ENCODE measurements around the gene NTF4.

The NTF4 gene

DNA sequence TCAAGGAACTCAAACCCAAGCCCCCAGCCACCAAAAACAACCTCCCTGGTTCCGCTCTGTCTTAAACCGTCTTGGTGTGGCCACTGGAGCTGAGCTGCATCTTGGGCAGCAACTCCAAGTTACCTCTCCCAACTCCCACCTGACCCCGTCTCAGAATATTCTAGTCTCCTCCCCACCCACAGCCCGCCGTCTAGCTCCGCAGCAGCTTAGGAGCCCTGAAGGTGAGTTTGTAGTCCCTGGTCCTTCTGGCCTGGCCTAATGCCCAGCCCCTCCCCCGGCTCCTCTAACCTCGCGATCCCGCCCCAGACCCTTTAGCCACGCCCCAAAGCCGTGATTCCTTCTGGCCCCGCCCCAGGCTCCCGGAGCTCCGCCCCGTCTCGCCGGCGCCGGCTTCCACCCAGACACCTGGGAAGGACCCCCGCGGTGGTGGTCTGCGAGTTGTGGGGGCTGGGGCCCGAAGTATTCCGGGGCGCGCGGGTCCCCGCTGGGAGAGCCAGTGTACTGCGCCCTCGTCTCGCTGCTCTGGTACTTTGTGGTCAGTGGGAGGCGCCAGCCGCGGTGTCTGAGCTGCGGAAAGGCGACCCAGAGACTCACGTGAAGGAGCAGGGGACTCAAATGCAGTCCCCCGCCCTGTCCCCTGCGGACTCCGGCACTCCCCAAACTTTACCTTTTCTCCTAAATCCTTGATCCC, 45.2 kb downstream of the NTF4 start:
- peak; percentile 42 for ATAC-seq
- TF ChIP-seq ZFP30 (CRISPR knock-in tag; IDR thresholded peaks at IDR 0.05): no peak
- TF ChIP-seq, protein P1, sequence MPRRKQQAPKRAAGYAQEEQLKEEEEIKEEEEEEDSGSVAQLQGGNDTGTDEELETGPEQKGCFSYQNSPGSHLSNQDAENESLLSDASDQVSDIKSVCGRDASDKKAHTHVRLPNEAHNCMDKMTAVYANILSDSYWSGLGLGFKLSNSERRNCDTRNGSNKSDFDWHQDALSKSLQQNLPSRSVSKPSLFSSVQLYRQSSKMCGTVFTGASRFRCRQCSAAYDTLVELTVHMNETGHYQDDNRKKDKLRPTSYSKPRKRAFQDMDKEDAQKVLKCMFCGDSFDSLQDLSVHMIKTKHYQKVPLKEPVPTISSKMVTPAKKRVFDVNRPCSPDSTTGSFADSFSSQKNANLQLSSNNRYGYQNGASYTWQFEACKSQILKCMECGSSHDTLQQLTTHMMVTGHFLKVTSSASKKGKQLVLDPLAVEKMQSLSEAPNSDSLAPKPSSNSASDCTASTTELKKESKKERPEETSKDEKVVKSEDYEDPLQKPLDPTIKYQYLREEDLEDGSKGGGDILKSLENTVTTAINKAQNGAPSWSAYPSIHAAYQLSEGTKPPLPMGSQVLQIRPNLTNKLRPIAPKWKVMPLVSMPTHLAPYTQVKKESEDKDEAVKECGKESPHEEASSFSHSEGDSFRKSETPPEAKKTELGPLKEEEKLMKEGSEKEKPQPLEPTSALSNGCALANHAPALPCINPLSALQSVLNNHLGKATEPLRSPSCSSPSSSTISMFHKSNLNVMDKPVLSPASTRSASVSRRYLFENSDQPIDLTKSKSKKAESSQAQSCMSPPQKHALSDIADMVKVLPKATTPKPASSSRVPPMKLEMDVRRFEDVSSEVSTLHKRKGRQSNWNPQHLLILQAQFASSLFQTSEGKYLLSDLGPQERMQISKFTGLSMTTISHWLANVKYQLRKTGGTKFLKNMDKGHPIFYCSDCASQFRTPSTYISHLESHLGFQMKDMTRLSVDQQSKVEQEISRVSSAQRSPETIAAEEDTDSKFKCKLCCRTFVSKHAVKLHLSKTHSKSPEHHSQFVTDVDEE (CRISPR knock-in tag; IDR thresholded peaks at IDR 0.05): no peak
- TF ChIP-seq ESRRG (CRISPR knock-in tag; IDR thresholded peaks at IDR 0.05): no peak
- TF ChIP-seq BACH2 (CRISPR knock-in tag; IDR thresholded peaks at IDR 0.05; ENCODE audit: borderline replicate concordance): no peak
- TF ChIP-seq ZC3H10 (CRISPR knock-in tag; IDR thresholded peaks at IDR 0.05): no peak
- no peak for TF ChIP-seq ZNF70 (CRISPR knock-in tag; IDR thresholded peaks at IDR 0.05)
- no peak for TF ChIP-seq SNAI2 (CRISPR knock-in tag; IDR thresholded peaks at IDR 0.05)
- TF ChIP-seq, protein P2, sequence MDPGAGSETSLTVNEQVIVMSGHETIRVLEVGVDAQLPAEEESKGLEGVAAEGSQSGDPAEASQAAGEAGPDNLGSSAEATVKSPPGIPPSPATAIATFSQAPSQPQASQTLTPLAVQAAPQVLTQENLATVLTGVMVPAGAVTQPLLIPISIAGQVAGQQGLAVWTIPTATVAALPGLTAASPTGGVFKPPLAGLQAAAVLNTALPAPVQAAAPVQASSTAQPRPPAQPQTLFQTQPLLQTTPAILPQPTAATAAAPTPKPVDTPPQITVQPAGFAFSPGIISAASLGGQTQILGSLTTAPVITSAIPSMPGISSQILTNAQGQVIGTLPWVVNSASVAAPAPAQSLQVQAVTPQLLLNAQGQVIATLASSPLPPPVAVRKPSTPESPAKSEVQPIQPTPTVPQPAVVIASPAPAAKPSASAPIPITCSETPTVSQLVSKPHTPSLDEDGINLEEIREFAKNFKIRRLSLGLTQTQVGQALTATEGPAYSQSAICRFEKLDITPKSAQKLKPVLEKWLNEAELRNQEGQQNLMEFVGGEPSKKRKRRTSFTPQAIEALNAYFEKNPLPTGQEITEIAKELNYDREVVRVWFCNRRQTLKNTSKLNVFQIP (CRISPR knock-in tag; IDR thresholded peaks at IDR 0.05; ENCODE audit: borderline replicate concordance, low read depth): no peak
- no peak for TF ChIP-seq RARB (CRISPR knock-in tag; IDR thresholded peaks at IDR 0.05)
- no peak for TF ChIP-seq OSR1 (CRISPR knock-in tag; IDR thresholded peaks at IDR 0.05)
- no peak for TF ChIP-seq PPARA (CRISPR knock-in tag; IDR thresholded peaks at IDR 0.05; ENCODE audit: borderline replicate concordance)
- no peak for TF ChIP-seq GLIS3 (CRISPR knock-in tag; IDR thresholded peaks at IDR 0.05)
- no peak for TF ChIP-seq ZFP3 (CRISPR knock-in tag; IDR thresholded peaks at IDR 0.05)

DNA sequence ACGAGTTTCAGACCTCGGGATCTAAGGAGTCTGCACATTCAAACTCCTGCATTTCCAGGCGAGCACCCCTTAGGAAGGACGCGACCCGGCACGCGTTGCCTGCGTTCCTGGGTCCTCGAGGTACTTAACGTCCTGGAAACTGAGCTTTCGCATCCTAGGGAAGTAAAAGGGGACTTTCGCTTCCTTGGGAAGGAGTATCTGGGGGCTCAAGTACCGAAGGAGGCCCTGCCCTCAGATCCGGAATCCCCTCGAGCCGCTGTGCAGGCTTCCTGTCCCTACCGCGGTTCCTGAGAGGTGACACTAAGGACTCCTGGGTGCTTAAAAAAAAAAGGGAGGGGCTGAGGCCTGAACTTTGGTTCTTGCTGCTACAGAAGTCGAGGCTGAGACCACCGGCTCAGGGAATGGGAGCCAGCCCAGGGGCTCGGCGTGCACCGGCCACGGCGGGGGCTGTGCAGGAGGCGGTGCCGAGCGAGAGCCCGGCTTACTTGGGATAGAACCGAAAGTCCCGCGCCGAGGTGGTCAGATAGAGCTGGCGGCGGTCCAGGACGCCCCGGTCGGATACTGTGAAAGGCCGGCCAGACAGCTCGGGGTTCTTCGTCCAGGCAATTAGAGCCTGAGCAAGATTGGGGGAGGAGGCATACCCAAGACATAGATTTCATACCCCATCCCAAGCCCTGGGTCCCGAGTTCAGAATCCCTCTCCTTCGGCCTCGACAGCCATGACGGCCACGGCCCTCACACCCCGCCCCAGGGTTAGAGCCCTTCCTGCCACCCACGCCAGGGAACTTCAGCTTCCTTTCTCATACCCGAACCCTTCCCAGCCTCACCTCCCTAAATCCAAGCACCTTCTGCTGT, 46.0 kb downstream of the NTF4 start:
- peak; percentile 9 for ATAC-seq

DNA sequence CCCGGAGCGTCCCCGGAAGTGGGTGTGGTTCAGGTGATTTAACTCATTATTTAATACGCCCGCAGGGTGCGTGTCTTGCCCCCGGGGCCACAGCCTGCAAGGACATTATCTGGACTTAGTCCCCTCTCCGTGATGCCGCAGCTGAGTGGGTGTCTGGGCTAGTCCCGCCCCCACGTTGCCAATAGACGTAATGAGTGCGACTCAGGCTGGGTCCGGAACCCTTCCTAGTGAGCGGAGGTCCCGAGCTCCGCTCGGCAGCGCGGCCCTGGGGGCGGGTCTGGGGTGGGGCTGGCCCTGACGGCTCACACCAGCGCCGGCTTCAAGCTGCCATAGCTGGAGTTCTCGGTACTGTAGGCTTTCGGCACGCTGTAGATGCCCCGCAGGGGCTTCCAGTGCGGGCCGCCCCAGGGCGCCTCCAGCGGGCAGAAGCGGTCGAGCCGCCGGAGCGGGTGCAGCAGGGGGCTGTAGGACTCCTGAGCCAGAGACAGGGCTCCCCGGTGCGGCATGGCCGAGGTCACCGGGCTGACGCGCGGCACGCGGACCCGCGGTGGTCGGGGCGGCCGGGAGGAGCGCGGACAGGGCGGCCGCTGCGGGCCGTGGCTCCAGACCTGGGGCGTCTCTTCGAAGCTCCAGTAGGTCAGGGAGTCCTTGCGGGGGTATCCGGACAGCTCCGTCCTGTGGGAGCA, 46.8 kb downstream of the NTF4 start:
- ATAC-seq: peak; percentile 80
- TF ChIP-seq GLIS3 (CRISPR knock-in tag; IDR thresholded peaks at IDR 0.05) (peak; percentile 53; the same call in 1 of the 2 replicates), ZNF8 (CRISPR knock-in tag; IDR thresholded peaks at IDR 0.05) (no peak)
- TF ChIP-seq, protein P3, sequence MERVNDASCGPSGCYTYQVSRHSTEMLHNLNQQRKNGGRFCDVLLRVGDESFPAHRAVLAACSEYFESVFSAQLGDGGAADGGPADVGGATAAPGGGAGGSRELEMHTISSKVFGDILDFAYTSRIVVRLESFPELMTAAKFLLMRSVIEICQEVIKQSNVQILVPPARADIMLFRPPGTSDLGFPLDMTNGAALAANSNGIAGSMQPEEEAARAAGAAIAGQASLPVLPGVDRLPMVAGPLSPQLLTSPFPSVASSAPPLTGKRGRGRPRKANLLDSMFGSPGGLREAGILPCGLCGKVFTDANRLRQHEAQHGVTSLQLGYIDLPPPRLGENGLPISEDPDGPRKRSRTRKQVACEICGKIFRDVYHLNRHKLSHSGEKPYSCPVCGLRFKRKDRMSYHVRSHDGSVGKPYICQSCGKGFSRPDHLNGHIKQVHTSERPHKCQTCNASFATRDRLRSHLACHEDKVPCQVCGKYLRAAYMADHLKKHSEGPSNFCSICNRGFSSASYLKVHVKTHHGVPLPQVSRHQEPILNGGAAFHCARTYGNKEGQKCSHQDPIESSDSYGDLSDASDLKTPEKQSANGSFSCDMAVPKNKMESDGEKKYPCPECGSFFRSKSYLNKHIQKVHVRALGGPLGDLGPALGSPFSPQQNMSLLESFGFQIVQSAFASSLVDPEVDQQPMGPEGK (CRISPR knock-in tag; IDR thresholded peaks at IDR 0.05; ENCODE audit: borderline replicate concordance): no peak

DNA sequence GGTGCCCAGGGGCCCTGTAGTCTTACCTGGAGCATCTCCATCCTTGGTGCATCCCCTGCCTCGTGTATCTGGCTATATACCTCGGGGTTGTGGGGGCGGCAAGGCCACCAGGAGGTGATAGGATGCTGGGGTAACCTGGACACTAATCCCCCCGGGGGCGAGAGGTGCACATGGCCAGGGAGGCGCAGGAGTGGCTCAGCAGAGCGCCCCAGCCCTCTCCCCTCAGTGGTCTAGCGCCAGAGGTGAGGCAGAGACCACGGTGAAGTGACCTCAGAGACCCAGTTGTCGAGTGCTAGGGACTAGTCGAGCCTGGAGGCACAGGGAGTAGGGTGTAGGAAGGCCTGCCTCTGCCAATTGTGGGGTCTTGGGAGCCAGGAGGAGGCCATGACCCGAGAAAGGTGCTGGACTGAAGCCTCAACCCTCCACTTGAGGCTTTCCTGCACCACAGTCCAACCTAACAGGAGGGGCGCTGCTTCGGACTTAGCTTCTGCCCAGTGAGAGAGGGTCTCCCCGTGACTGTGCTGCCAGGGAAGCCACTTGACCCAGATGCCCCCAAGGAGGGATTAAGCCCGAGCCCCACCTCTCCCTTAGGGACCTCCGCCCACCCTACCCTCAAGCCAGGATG, 47.5 kb downstream of the NTF4 start, which contains the start of gene LHB:
Gene LHB, minus strand, starts transcription at position 51 of the 625 bp plus-strand sequence. Its CDS starts 10 bp downstream, at position 41.
- ATAC-seq: no peak
- no peak for TF ChIP-seq ZNF70 (CRISPR knock-in tag; IDR thresholded peaks at IDR 0.05)
- TF ChIP-seq, protein P4, sequence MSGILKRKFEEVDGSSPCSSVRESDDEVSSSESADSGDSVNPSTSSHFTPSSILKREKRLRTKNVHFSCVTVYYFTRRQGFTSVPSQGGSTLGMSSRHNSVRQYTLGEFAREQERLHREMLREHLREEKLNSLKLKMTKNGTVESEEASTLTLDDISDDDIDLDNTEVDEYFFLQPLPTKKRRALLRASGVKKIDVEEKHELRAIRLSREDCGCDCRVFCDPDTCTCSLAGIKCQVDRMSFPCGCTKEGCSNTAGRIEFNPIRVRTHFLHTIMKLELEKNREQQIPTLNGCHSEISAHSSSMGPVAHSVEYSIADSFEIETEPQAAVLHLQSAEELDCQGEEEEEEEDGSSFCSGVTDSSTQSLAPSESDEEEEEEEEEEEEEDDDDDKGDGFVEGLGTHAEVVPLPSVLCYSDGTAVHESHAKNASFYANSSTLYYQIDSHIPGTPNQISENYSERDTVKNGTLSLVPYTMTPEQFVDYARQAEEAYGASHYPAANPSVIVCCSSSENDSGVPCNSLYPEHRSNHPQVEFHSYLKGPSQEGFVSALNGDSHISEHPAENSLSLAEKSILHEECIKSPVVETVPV (CRISPR knock-in tag; IDR thresholded peaks at IDR 0.05): no peak
- no peak for TF ChIP-seq ZC3H10 (CRISPR knock-in tag; IDR thresholded peaks at IDR 0.05)
- TF ChIP-seq SNAI2 (CRISPR knock-in tag; IDR thresholded peaks at IDR 0.05): no peak
- TF ChIP-seq ZFP30 (CRISPR knock-in tag; IDR thresholded peaks at IDR 0.05): no peak
- no peak for TF ChIP-seq OSR1 (CRISPR knock-in tag; IDR thresholded peaks at IDR 0.05)
- TF ChIP-seq, protein P1 (CRISPR knock-in tag; IDR thresholded peaks at IDR 0.05): no peak
- no peak for TF ChIP-seq ISL1 (CRISPR knock-in tag; IDR thresholded peaks at IDR 0.05)
- TF ChIP-seq, protein P3 (CRISPR knock-in tag; IDR thresholded peaks at IDR 0.05; ENCODE audit: borderline replicate concordance): no peak
- TF ChIP-seq TCF4 (CRISPR knock-in tag; IDR thresholded peaks at IDR 0.05; ENCODE audit: borderline replicate concordance): no peak
- TF ChIP-seq ZNF565 (CRISPR knock-in tag; conservative IDR thresholded peaks at IDR 0.05; ENCODE audit: low read depth): no peak
- TF ChIP-seq ZNF8 (CRISPR knock-in tag; IDR thresholded peaks at IDR 0.05): no peak
- no peak for TF ChIP-seq GLIS3 (CRISPR knock-in tag; IDR thresholded peaks at IDR 0.05)
- TF ChIP-seq ESRRG (CRISPR knock-in tag; IDR thresholded peaks at IDR 0.05): no peak

Data from SK-N-SH treated with all-trans-retinoic acid at 6 μM for 48 hours (cell line).